Upper lobe of right lung (tissue), 1 donor: ENCODE data around the gene SMC5. TPM values are rescaled to one million over a fixed set of nuclear protein-coding genes. Genes with fewer than 3 reads are reported as not detected.

Experiments used
- ATAC-seq: fragments of 200-7000 bp; cut with Tn5 transposase; one replicate; pipeline ENCODE4 v1.9.1; 2020; ENCODE audit warnings: mild to moderate bottlenecking, moderate library complexity
- DNase-seq: peaks from one replicate; pipeline ENCODE4 v3.0.0-alpha.2; 2020
- H3K27ac ChIP-seq: fragments of 200-600 bp; one replicate; pipeline ENCODE4 v1.8.0; 2022
- H3K27me3 ChIP-seq: fragments of 200-600 bp; one replicate; pipeline ENCODE4 v1.8.0; 2022; ENCODE audit warnings: mild to moderate bottlenecking
- H3K36me3 ChIP-seq: fragments of 200-600 bp; one replicate; pipeline ENCODE4 v1.8.0; 2022
- H3K4me1 ChIP-seq: fragments of 200-600 bp; one replicate; pipeline ENCODE4 v1.8.0; 2022
- H3K4me3 ChIP-seq: fragments of 200-600 bp; one replicate; pipeline ENCODE4 v1.8.0; 2022; ENCODE audit warnings: mild to moderate bottlenecking
- H3K9me3 ChIP-seq: fragments of 200-600 bp; one replicate; pipeline ENCODE4 v1.8.0; 2022
- CTCF ChIP-seq: fragments of 200-600 bp; IDR thresholded peaks from one replicate; pipeline ENCODE4 v1.8.0; 2022; ENCODE audit warnings: antibody characterized with exemption
- intact Hi-C: fragments of 100-400 bp; cut with DNase I; formaldehyde crosslinking; loops from one replicate; pipeline ENCODE4 v1.11.0; 2022
- total RNA-seq: library from RNA; stranded (reverse); fragmentation: NEBNext Ultra II Directional; extraction: Animal tissue kit (Norgen Biotek cat#: 25700); gene quantifications from one replicate; pipeline ENCODE4 v1.2.1, GENCODE V29; 2021
- donor health status: DM: no; HTN: yes; CAD: no; lungs with severe emphysema.

Gene SMC5
- total RNA-seq, 1 donor from 2014 or later: 32.6 TPM

- no peaks in the 10 kb centered on the region for H3K27me3 ChIP-seq
- no peak for TF ChIP-seq CTCF
- no peaks in the 10 kb centered on the region for H3K9me3 ChIP-seq
- no peak overlapping the region for H3K27ac ChIP-seq
- intact Hi-C loops: no loop called here
- no peak overlapping the region for H3K4me3 ChIP-seq
- H3K36me3 ChIP-seq: peaks cover 13% of the 10 kb centered on the region
- H3K4me1 ChIP-seq: no peaks in the 10 kb centered on the region
- no peak for ATAC-seq
- no peak for DNase-seq
These were observed 33.5 kb downstream of the SMC5 start for GRCh38 chr9:70292253-70292652.

- no peak overlapping the region for H3K27ac ChIP-seq
- no peaks in the 10 kb centered on the region for H3K4me1 ChIP-seq
- ATAC-seq: no peak
- TF ChIP-seq CTCF: no peak
- H3K9me3 ChIP-seq: no peaks in the 10 kb centered on the region
- DNase-seq: no peak
- H3K4me3 ChIP-seq: no peak overlapping the region
- H3K36me3 ChIP-seq: peaks cover 9% of the 10 kb centered on the region
- no peaks in the 10 kb centered on the region for H3K27me3 ChIP-seq
- intact Hi-C loops: no loop called here
These were observed 34.4 kb downstream of the SMC5 start for GRCh38 chr9:70293214-70293613.

- H3K36me3 ChIP-seq: peaks cover 36% of the 10 kb centered on the region
- no peaks in the 10 kb centered on the region for H3K4me1 ChIP-seq
- H3K4me3 ChIP-seq: no peak overlapping the region
- ATAC-seq (no peak), DNase-seq (no peak)
- H3K27ac ChIP-seq: no peak overlapping the region
- H3K9me3 ChIP-seq: no peaks in the 10 kb centered on the region
- no peak for TF ChIP-seq CTCF
- intact Hi-C loops: no loop called here
- H3K27me3 ChIP-seq: no peaks in the 10 kb centered on the region
These were observed 38.4 kb downstream of the SMC5 start for GRCh38 chr9:70297141-70297540.

- Histone ChIP-seq H3K4me1 (no peaks in the 10 kb centered on the region), H3K27me3 (no peaks in the 10 kb centered on the region), H3K27ac (no peak overlapping the region), H3K36me3 (peaks cover 43% of the 10 kb centered on the region), H3K9me3 (no peaks in the 10 kb centered on the region), H3K4me3 (no peak overlapping the region)
- DNase-seq (no peak), ATAC-seq (no peak)
- intact Hi-C loops: no loop called here
- no peak for TF ChIP-seq CTCF
These were observed 39.5 kb downstream of the SMC5 start for GRCh38 chr9:70298245-70298771.

- DNase-seq: no peak
These were observed 44.5 kb downstream of the SMC5 start for GRCh38 chr9:70303268-70303667.

More at GRCh38 chr9:70303268-70303667, 44.5 kb downstream of the SMC5 start:
- no peaks in the 10 kb centered on the region for H3K9me3 ChIP-seq
- no peak for TF ChIP-seq CTCF
- no peak for ATAC-seq
- no peaks in the 10 kb centered on the region for H3K4me1 ChIP-seq
- intact Hi-C loops: no loop called here
- H3K27me3 ChIP-seq: no peaks in the 10 kb centered on the region
- H3K27ac ChIP-seq: no peak overlapping the region
- H3K36me3 ChIP-seq: peaks cover 68% of the 10 kb centered on the region
- no peak overlapping the region for H3K4me3 ChIP-seq
